Caco-2 (cell line): ENCODE measurements around the gene FRMD4A. TPM values are rescaled to one million over a fixed set of nuclear protein-coding genes. Genes with fewer than 3 reads are reported as not detected.

Source experiments
- BruUV-seq: library from RNA; stranded (reverse); fragments of 400-500 nt; replicated peaks from 2 replicates; lab custom pipeline; 2021; lab: Mats Ljungman, UMichigan
- CTCF ChIA-PET: fragments of 300-600 bp; sonication (Branson Sonifier 250); formaldehyde crosslinking; loops from one replicate; lab custom pipeline; 2022; ENCODE audit warnings: antibody characterized with exemption; lab: Charles Lee
- POLR2A ChIA-PET: fragments of 300-600 bp; sonication (Branson Sonifier 250); formaldehyde crosslinking; loops from one replicate; lab custom pipeline; 2022; ENCODE audit warnings: antibody characterized with exemption; lab: Charles Lee
- DNase-seq, 2 experiments: peaks; one replicate each; pipeline versions ENCODE4 v3.0.0 to v3.0.0-alpha.2; 2020 to 2022
- H3K27me3 ChIP-seq: replicated peaks from 2 replicates; pipeline ENCODE4 v1.6.0; 2011; ENCODE audit warnings: low read length; ENCODE audit not compliant: control insufficient read depth, insufficient read depth
- H3K36me3 ChIP-seq: 2 replicates; pipeline ENCODE4 v1.5.1; 2011; ENCODE audit warnings: low read length; ENCODE audit not compliant: control insufficient read depth, insufficient read depth
- H3K4me1 ChIP-seq: fragments of 250-450 bp; sonication (Bioruptor Pico); 2 replicates; pipeline ENCODE4 v1.5.1; 2020; ENCODE audit warnings: mild to moderate bottlenecking
- H3K4me3 ChIP-seq: 2 replicates; pipeline ENCODE4 v1.5.1; 2011; ENCODE audit warnings: low read depth, mild to moderate bottlenecking, control low read depth, low read length
- H3K9me3 ChIP-seq: fragments of 250-450 bp; sonication (Bioruptor Pico); 2 replicates; pipeline ENCODE4 v1.5.1; 2020; ENCODE audit warnings: mild to moderate bottlenecking, moderate library complexity
- H3K27ac Mint-ChIP-seq: one replicate; pipeline ENCODE4 v1.8.0; 2022; ENCODE audit warnings: mixed read lengths; ENCODE audit not compliant: unreplicated experiment
- H3K27me3 Mint-ChIP-seq: one replicate; pipeline ENCODE4 v1.8.0; 2022; ENCODE audit warnings: mixed read lengths; ENCODE audit not compliant: insufficient read depth, unreplicated experiment
- H3K36me3 Mint-ChIP-seq: one replicate; pipeline ENCODE4 v1.8.0; 2022; ENCODE audit warnings: mild to moderate bottlenecking, mixed read lengths; ENCODE audit not compliant: insufficient read depth, unreplicated experiment
- H3K4me1 Mint-ChIP-seq: one replicate; pipeline ENCODE4 v1.8.0; 2022; ENCODE audit warnings: low read depth, mixed read lengths; ENCODE audit not compliant: unreplicated experiment
- H3K4me3 Mint-ChIP-seq: one replicate; pipeline ENCODE4 v1.8.0; 2022; ENCODE audit warnings: mild to moderate bottlenecking, moderate library complexity, mixed read lengths; ENCODE audit not compliant: unreplicated experiment
- H3K9me3 Mint-ChIP-seq: one replicate; pipeline ENCODE4 v1.8.0; 2022; ENCODE audit warnings: mixed read lengths; ENCODE audit not compliant: unreplicated experiment
- intact Hi-C: fragments of 100-400 bp; cut with micrococcal nuclease; formaldehyde crosslinking; loops from one replicate; pipeline ENCODE4 v1.10.0; 2022; ENCODE audit not compliant: unreplicated experiment
- total RNA-seq: library from RNA; stranded (reverse); gene quantifications from 2 replicates; pipeline ENCODE4 v1.2.3, GENCODE V29; 2022
- TF ChIP-seq, protein P1 (sequence below), 2 experiments: fragments of 200-600 bp in 1 of 2; IDR thresholded peaks; 1 replicate in 1 of 2; 2 replicates in 1 of 2; pipeline versions ENCODE4 v1.5.1 to v1.8.0; 2011 to 2022; ENCODE audit warnings: antibody characterized with exemption in 1 of 2, control low read depth in 1 of 2, inconsistent platforms in 1 of 2, low read depth in 1 of 2, low read length in 1 of 2, mild to moderate bottlenecking in 1 of 2, moderate library complexity in 1 of 2; ENCODE audit not compliant: insufficient read depth in 1 of 2, severe bottlenecking in 1 of 2, unreplicated experiment in 1 of 2

FRMD4A gene
- total RNA-seq, 1 experiment from 2014 or later: 52.1 TPM

DNA sequence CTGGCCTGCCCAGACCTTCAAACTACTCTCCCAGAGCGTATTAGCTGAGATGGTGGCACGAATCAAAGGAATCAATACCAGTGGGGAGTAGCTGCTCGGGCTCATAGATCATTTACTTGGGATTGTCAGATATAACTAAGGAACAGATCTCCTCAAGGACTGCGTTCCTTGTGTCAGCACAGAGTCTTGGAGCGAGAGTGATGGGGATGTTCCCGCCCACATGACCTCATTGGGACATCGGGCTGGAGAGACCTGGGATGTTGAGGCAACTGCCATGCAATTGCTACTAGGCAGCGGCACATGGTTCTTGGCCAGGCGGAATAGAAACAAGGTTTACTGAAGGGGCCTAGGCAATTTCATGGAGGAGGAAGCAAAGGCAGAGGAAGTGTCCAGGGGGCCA lies 132.6 kb downstream of the FRMD4A start:
- no peaks in the 10 kb centered on the region for H3K9me3 ChIP-seq
- no peaks in the 10 kb centered on the region for H3K27me3 Mint-ChIP-seq
- H3K4me1 Mint-ChIP-seq: peaks cover 9% of the 10 kb centered on the region
- H3K27ac Mint-ChIP-seq: no peak overlapping the region
- CTCF ChIA-PET: interaction anchor here (1.8 to 1.9 kb wide), 2 partner anchors 12 to 345 kb away, joined by 5 to 7 read pairs; no protein-coding TSS in a partner anchor
- no peak for DNase-seq
- H3K4me3 ChIP-seq: no peak overlapping the region
- BruUV-seq: no TSS peak
- POLR2A ChIA-PET: no interaction called here
- H3K36me3 Mint-ChIP-seq: no peaks in the 10 kb centered on the region
- TF ChIP-seq, protein P1, sequence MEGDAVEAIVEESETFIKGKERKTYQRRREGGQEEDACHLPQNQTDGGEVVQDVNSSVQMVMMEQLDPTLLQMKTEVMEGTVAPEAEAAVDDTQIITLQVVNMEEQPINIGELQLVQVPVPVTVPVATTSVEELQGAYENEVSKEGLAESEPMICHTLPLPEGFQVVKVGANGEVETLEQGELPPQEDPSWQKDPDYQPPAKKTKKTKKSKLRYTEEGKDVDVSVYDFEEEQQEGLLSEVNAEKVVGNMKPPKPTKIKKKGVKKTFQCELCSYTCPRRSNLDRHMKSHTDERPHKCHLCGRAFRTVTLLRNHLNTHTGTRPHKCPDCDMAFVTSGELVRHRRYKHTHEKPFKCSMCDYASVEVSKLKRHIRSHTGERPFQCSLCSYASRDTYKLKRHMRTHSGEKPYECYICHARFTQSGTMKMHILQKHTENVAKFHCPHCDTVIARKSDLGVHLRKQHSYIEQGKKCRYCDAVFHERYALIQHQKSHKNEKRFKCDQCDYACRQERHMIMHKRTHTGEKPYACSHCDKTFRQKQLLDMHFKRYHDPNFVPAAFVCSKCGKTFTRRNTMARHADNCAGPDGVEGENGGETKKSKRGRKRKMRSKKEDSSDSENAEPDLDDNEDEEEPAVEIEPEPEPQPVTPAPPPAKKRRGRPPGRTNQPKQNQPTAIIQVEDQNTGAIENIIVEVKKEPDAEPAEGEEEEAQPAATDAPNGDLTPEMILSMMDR (IDR thresholded peaks at IDR 0.05; ENCODE audit: insufficient read depth in 1 of 2, low read depth in 1 of 2, low read length in 1 of 2, severe bottlenecking in 1 of 2, unreplicated experiment in 1 of 2): no peak
- H3K9me3 Mint-ChIP-seq: no peaks in the 10 kb centered on the region
- H3K4me1 ChIP-seq: no peaks in the 10 kb centered on the region
- no peaks in the 10 kb centered on the region for H3K27me3 ChIP-seq
- no peaks in the 10 kb centered on the region for H3K36me3 ChIP-seq
- no peak overlapping the region for H3K4me3 Mint-ChIP-seq
- intact Hi-C loops: loop anchor here (5.0 kb wide), 3 partner anchors 64 to 774 kb away; no protein-coding TSS in a partner anchor

DNA sequence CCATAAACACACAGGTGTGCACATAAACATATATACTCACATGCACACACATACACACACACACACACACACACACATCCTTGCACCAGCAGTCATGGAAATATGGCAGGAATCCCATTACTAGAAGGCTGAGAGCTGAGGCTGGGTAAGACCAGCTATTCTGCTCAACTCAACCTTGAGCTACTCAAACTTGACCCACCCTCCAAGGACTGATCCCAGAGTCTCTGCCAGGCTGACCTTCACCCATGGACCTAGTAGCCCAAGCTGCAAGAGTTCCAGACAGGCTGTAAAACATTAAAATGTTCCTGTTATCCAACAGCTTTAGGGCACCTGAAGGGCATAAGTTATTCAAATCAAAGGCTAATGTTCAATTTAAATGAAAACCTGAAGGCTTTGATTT lies 134.6 kb downstream of the FRMD4A start:
- Mint-ChIP-seq H3K36me3 (no peaks in the 10 kb centered on the region), H3K27me3 (no peaks in the 10 kb centered on the region), H3K9me3 (no peaks in the 10 kb centered on the region), H3K4me1 (peaks cover 9% of the 10 kb centered on the region), H3K27ac (no peak overlapping the region), H3K4me3 (no peak overlapping the region)
- Histone ChIP-seq H3K27me3 (no peaks in the 10 kb centered on the region), H3K4me3 (no peak overlapping the region), H3K4me1 (no peaks in the 10 kb centered on the region), H3K9me3 (no peaks in the 10 kb centered on the region), H3K36me3 (no peaks in the 10 kb centered on the region)
- DNase-seq: no peak
- TF ChIP-seq, protein P1 (IDR thresholded peaks at IDR 0.05; ENCODE audit: insufficient read depth in 1 of 2, low read depth in 1 of 2, low read length in 1 of 2, severe bottlenecking in 1 of 2, unreplicated experiment in 1 of 2): no peak
- intact Hi-C loops: loop anchor here (2.0 to 5.0 kb wide), 4 partner anchors 29 to 776 kb away; no protein-coding TSS in a partner anchor
- ChIA-PET CTCF (interaction anchor here (0.8 to 3.6 kb wide), 10 partner anchors 10 to 478 kb away, joined by 3 to 49 read pairs (median 6); no protein-coding TSS in a partner anchor), POLR2A (interaction anchor here (1.0 kb wide), 1 partner anchor 10 kb away, joined by 7 read pairs; no protein-coding TSS in a partner anchor)
- BruUV-seq: no TSS peak

DNA sequence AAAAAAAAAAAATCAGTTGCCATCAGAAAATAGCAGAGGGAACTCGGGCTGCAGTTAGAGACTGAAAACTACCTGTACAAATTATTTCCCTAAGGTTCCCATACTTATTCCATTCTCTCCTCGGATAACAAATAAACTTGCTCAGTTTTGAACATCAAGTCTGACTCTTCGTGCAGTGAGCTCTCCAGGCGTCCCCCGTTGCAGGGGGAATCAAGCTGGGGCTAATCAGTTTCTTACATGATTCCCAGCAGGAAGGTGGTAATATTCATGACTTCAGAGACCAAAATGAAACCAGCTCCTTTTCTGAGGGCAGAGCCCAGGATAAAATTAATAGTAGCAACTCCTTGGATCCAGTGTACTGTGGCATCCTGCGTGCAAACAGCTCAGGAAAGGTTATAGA lies 135.3 kb downstream of the FRMD4A start:
- DNase-seq: no peak
- CTCF ChIA-PET: interaction anchor here (0.8 to 3.6 kb wide), 3 partner anchors 10 to 477 kb away, joined by 4 to 49 read pairs (median 4); no protein-coding TSS in a partner anchor
- no peaks in the 10 kb centered on the region for H3K9me3 Mint-ChIP-seq
- TF ChIP-seq, protein P1 (IDR thresholded peaks at IDR 0.05; ENCODE audit: insufficient read depth in 1 of 2, low read depth in 1 of 2, low read length in 1 of 2, severe bottlenecking in 1 of 2, unreplicated experiment in 1 of 2): no peak
- H3K27me3 Mint-ChIP-seq: no peaks in the 10 kb centered on the region
- H3K4me3 ChIP-seq: no peak overlapping the region
- no TSS peak for BruUV-seq
- peaks cover 9% of the 10 kb centered on the region for H3K4me1 Mint-ChIP-seq
- no peak overlapping the region for H3K4me3 Mint-ChIP-seq
- intact Hi-C loops: loop anchor here (5.0 kb wide), 3 partner anchors 67 to 777 kb away; no protein-coding TSS in a partner anchor
- H3K27ac Mint-ChIP-seq: no peak overlapping the region
- no peaks in the 10 kb centered on the region for H3K36me3 Mint-ChIP-seq
- POLR2A ChIA-PET: interaction anchor here (0.5 to 1.0 kb wide), 2 partner anchors 10 to 631 kb away, joined by 5 to 7 read pairs; no protein-coding TSS in a partner anchor
- H3K27me3 ChIP-seq: no peaks in the 10 kb centered on the region
- no peaks in the 10 kb centered on the region for H3K36me3 ChIP-seq
- no peaks in the 10 kb centered on the region for H3K9me3 ChIP-seq
- no peaks in the 10 kb centered on the region for H3K4me1 ChIP-seq
